ENCODE data around the gene CHST14.

CHST14 gene

DNA sequence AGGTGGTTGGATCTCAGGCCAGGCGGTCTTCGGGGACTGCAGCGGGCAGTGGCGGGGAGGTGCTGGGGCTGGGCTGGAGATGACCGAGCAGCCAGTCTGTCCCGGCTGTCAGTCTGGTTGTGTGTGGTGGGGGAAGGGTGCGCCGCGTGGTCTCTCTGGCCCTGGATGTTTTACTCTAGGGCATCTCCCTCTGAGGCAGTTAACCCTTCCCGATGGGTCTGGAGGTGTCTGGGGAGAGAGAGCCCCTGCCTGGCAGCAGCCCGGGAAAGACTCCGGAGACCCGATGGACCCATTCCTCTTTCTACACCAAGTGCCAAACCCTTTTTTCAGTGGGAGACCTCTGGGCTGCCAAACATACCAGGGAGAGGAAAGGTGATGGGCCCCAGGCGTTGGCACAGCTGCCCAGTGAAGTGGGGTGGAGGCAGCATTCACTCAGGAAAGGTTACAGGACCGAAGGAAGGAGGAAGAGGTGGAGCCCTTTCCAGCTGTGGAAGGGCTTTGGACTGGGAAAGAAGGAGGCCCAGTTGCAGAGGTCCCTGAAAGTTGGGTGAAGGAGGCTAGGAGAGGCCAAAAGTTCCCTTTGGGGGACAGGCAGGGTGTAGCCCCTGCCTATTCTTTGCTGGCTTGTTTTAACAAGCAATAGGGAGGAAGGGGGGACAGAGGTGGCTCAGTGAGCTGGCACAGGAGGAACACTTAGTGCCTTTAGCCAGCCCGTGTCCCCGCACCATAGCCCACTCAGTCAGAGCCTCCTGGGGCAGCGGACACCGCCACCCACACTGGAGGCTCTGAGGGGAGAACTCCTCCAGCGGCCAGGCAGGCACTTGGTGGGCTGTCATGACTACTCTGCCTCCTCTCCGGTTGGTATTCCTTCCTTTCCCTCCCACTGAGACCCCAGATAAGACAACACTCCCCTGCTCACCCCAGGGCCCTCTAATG lies 32.8 kb upstream of the CHST14 start:
- Histone ChIP-seq H3K27ac (ENCODE audit: low read depth, low read length, poor library complexity, severe bottlenecking) (no peak overlapping the region), H2AFZ (ENCODE audit: low read length) (no peak overlapping the region), H3K4me3 (ENCODE audit: low read depth, low read length, poor library complexity, severe bottlenecking) (no peak overlapping the region), H3K36me3 (ENCODE audit: insufficient read depth, low read length) (no peaks in the 10 kb centered on the region), H3K4me2 (ENCODE audit: low read length) (no peak overlapping the region), H3K27me3 (ENCODE audit: insufficient read depth, low read length) (peaks cover 16% of the 10 kb centered on the region; the same call in 1 of the 2 replicates), H3K4me1 (ENCODE audit: insufficient read depth, low read length, severe bottlenecking) (peaks cover 22% of the 10 kb centered on the region), H3K79me2 (ENCODE audit: insufficient read depth, low read length) (no peaks in the 10 kb centered on the region), H3K9me3 (ENCODE audit: low read length) (no peaks in the 10 kb centered on the region), H3F3A (ENCODE audit: insufficient read depth, low read length) (no peaks in the 10 kb centered on the region), H4K20me1 (ENCODE audit: insufficient read depth, low read length) (0 out of 2 replicates have a peak, but pooled peaks cover 3% of the 10 kb centered on the region), H3K9ac (ENCODE audit: low read length) (no peak overlapping the region), H3K9me2 (ENCODE audit: low read depth, low read length) (no peaks in the 10 kb centered on the region)
- TF ChIP-seq EZH2 (IDR thresholded peaks at IDR 0.05; ENCODE audit: borderline replicate concordance, low read length), result no peak
- TF ChIP-seq, protein P1, sequence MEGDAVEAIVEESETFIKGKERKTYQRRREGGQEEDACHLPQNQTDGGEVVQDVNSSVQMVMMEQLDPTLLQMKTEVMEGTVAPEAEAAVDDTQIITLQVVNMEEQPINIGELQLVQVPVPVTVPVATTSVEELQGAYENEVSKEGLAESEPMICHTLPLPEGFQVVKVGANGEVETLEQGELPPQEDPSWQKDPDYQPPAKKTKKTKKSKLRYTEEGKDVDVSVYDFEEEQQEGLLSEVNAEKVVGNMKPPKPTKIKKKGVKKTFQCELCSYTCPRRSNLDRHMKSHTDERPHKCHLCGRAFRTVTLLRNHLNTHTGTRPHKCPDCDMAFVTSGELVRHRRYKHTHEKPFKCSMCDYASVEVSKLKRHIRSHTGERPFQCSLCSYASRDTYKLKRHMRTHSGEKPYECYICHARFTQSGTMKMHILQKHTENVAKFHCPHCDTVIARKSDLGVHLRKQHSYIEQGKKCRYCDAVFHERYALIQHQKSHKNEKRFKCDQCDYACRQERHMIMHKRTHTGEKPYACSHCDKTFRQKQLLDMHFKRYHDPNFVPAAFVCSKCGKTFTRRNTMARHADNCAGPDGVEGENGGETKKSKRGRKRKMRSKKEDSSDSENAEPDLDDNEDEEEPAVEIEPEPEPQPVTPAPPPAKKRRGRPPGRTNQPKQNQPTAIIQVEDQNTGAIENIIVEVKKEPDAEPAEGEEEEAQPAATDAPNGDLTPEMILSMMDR (IDR thresholded peaks at IDR 0.05; ENCODE audit: low read length), result no peak

DNA sequence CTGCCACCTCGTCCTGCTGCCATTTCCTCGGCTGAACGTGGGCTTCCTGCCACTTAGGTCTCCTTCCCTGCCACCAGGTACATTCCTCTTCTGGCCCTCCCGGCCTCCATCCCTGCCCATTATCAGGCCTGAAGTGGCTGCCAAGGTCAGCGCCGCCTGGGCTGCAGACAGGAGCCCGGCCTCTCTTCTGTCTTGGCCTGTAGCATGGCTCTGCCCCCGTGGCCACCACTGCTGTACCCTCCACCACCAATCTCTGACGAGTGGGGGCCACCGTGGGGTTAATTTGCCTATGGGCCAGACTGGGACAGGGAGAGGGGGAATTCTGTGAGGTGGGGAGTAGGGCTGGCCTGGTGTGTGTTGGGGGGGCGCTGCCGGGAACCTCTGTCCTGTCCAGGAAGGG lies 32.1 kb upstream of the CHST14 start:
- Histone ChIP-seq H3K4me3 (ENCODE audit: low read depth, low read length, poor library complexity, severe bottlenecking) (no peak overlapping the region), H2AFZ (ENCODE audit: low read length) (no peak overlapping the region), H3K9ac (ENCODE audit: low read length) (no peak overlapping the region)

GRCh38 chr15:40439461-40439959 lies 31.3 kb upstream of the CHST14 start:
- Histone ChIP-seq H3K9me3 (ENCODE audit: low read length) (no peaks in the 10 kb centered on the region), H3F3A (ENCODE audit: insufficient read depth, low read length) (no peaks in the 10 kb centered on the region), H2AFZ (ENCODE audit: low read length) (no peak overlapping the region), H3K36me3 (ENCODE audit: insufficient read depth, low read length) (no peaks in the 10 kb centered on the region; the same call in 1 of the 2 replicates), H3K4me2 (ENCODE audit: low read length) (peak overlapping the region; percentile 84), H3K4me3 (ENCODE audit: low read depth, low read length, poor library complexity, severe bottlenecking) (peak overlapping the region; percentile 63), H3K27me3 (ENCODE audit: insufficient read depth, low read length) (peaks cover 16% of the 10 kb centered on the region), H3K9ac (ENCODE audit: low read length) (no peak overlapping the region; the same call in 1 of the 2 replicates), H3K4me1 (ENCODE audit: insufficient read depth, low read length, severe bottlenecking) (peaks cover 22% of the 10 kb centered on the region), H3K9me2 (ENCODE audit: low read depth, low read length) (no peaks in the 10 kb centered on the region), H3K27ac (ENCODE audit: low read depth, low read length, poor library complexity, severe bottlenecking) (no peak overlapping the region), H3K79me2 (ENCODE audit: insufficient read depth, low read length) (no peaks in the 10 kb centered on the region), H4K20me1 (ENCODE audit: insufficient read depth, low read length) (peaks cover 7% of the 10 kb centered on the region; the same call in 1 of the 2 replicates)
- no peak for TF ChIP-seq EZH2 (IDR thresholded peaks at IDR 0.05; ENCODE audit: borderline replicate concordance, low read length)
- TF ChIP-seq, protein P1 (IDR thresholded peaks at IDR 0.05; ENCODE audit: low read length), result no peak

More for the DNA sequence above, 32.1 kb upstream of the CHST14 start:
- no peak for TF ChIP-seq EZH2 (IDR thresholded peaks at IDR 0.05; ENCODE audit: borderline replicate concordance, low read length)
- TF ChIP-seq, protein P1 (IDR thresholded peaks at IDR 0.05; ENCODE audit: low read length), result no peak
- Histone ChIP-seq H3K79me2 (ENCODE audit: insufficient read depth, low read length) (no peaks in the 10 kb centered on the region), H3K9me3 (ENCODE audit: low read length) (no peaks in the 10 kb centered on the region), H4K20me1 (ENCODE audit: insufficient read depth, low read length) (peaks cover 4% of the 10 kb centered on the region; the same call in 1 of the 2 replicates), H3K4me2 (ENCODE audit: low read length) (no peak overlapping the region), H3K9me2 (ENCODE audit: low read depth, low read length) (no peaks in the 10 kb centered on the region), H3K27ac (ENCODE audit: low read depth, low read length, poor library complexity, severe bottlenecking) (no peak overlapping the region), H3K27me3 (ENCODE audit: insufficient read depth, low read length) (peaks cover 16% of the 10 kb centered on the region), H3F3A (ENCODE audit: insufficient read depth, low read length) (no peaks in the 10 kb centered on the region), H3K36me3 (ENCODE audit: insufficient read depth, low read length) (no peaks in the 10 kb centered on the region; the same call in 1 of the 2 replicates), H3K4me1 (ENCODE audit: insufficient read depth, low read length, severe bottlenecking) (peaks cover 22% of the 10 kb centered on the region)
